Embryonic facial prominence (tissue), 1 donor: ENCODE results near the gene HOXA9.

Source experiments
- DNase-seq: peaks from one replicate; pipeline ENCODE4 v3.0.0-alpha.2; 2016; ENCODE audit errors: extremely low spot score

Gene HOXA9

GRCh38 chr7:27142580-27143022 is 22.7 kb downstream of the HOXA9 start:
- DNase-seq = no peak

GRCh38 chr7:27141923-27142579 is 23.3 kb downstream of the HOXA9 start:
- no peak for DNase-seq

- no peak for DNase-seq
Observed at GRCh38 chr7:27141137-27141922, 24.0 kb downstream of the HOXA9 start.

- DNase-seq = no peak
Observed at GRCh38 chr7:27140126-27140857, 25.0 kb downstream of the HOXA9 start.

- no peak for DNase-seq
Observed at GRCh38 chr7:27139334-27140125, 25.8 kb downstream of the HOXA9 start.

- no peak for DNase-seq
Observed at GRCh38 chr7:27138985-27139333, 26.4 kb downstream of the HOXA9 start.

- no peak for DNase-seq
Observed at GRCh38 chr7:27138472-27138871, 26.9 kb downstream of the HOXA9 start.

GRCh38 chr7:27137640-27138315 is 27.6 kb downstream of the HOXA9 start:
- DNase-seq = no peak

- DNase-seq = no peak
Observed at GRCh38 chr7:27134392-27134791, 30.9 kb downstream of the HOXA9 start.

- DNase-seq = no peak
Observed at GRCh38 chr7:27133409-27134231, 31.7 kb downstream of the HOXA9 start.

- DNase-seq = no peak
Observed at GRCh38 chr7:27132978-27133377, 32.4 kb downstream of the HOXA9 start.

- DNase-seq = no peak
Observed at GRCh38 chr7:27132214-27132613, 33.1 kb downstream of the HOXA9 start.

- no peak for DNase-seq
Observed at GRCh38 chr7:27131390-27131819, 33.9 kb downstream of the HOXA9 start.

- no peak for DNase-seq
Observed at GRCh38 chr7:27130540-27131389, 34.6 kb downstream of the HOXA9 start, which contains the start of gene HOXA4. Gene HOXA4, minus strand, starts transcription at chr7:27130757. Its CDS starts 24 bp downstream, at chr7:27130733.

- no peak for DNase-seq
Observed at GRCh38 chr7:27129729-27130539, 35.4 kb downstream of the HOXA9 start.

GRCh38 chr7:27128776-27129728 is 36.3 kb downstream of the HOXA9 start:
- no peak for DNase-seq

GRCh38 chr7:27128034-27128433 is 37.3 kb downstream of the HOXA9 start:
- no peak for DNase-seq
